HEK293 (cell line): ENCODE results near the gene OR2Z1.
"Not testable (repeated sequence)": the region's sequence is repeated elsewhere in the genome, so short reads cannot be mapped to it uniquely, and the experiment has no call there.

Experiments used
- CTCF ChIA-PET: fragments of 350-600 bp; formaldehyde crosslinking; extraction: SDS; loops from one replicate; lab custom pipeline; 2021; ENCODE audit warnings: antibody characterized with exemption; lab: Yijun Ruan, JAX
- POLR2A ChIA-PET: fragments of 300-600 bp; formaldehyde crosslinking; extraction: SDS; loops from one replicate; lab custom pipeline; 2020; ENCODE audit warnings: antibody characterized with exemption, inconsistent platforms; lab: Yijun Ruan, JAX
- H3K27ac ChIP-seq: fragments of 200-500 bp; sonication (Bioruptor generic); 2 replicates; pipeline ENCODE4 v1.5.1; 2014; ENCODE audit warnings: low read depth, low read length, control low read depth, inconsistent platforms; ENCODE audit errors: extremely low read depth
- H3K36me3 ChIP-seq, 2 experiments: fragments of 200-500 bp in 1 of 2; sonication (Bioruptor generic) in 1 of 2; 1 replicate in 1 of 2; 2 replicates in 1 of 2; pipeline ENCODE4 v1.5.1; 2014 to 2017; ENCODE audit warnings: inconsistent platforms in 2 of 2, low read length in 2 of 2; ENCODE audit not compliant: control insufficient read depth in 2 of 2, insufficient read depth in 1 of 2
- H3K4me1 ChIP-seq: fragments of 200-500 bp; sonication (Bioruptor generic); 2 replicates; pipeline ENCODE4 v1.5.1; 2014; ENCODE audit warnings: mild to moderate bottlenecking, low read length, inconsistent platforms; ENCODE audit not compliant: control insufficient read depth, insufficient read depth
- H3K4me3 ChIP-seq: 2 replicates; pipeline ENCODE4 v1.5.1; 2011; ENCODE audit warnings: low read depth, mild to moderate bottlenecking, control low read depth, low read length, moderate library complexity
- H3K9me3 ChIP-seq: fragments of 200-500 bp; sonication (Bioruptor generic); 2 replicates; pipeline ENCODE4 v1.5.1; 2014; ENCODE audit warnings: low read depth, low read length, inconsistent platforms; ENCODE audit not compliant: control insufficient read depth, insufficient read depth
- EGR2 ChIP-seq: fragments of 450-650 bp; formaldehyde crosslinking; IDR thresholded peaks from 2 replicates; pipeline ENCODE4 v1.5.1; 2016; ENCODE audit warnings: low read depth, missing biosample characterization, missing genetic modification characterization
- ZNF121 ChIP-seq: fragments of 450-650 bp; formaldehyde crosslinking; IDR thresholded peaks from 2 replicates; pipeline ENCODE4 v1.5.1; 2016; ENCODE audit warnings: missing biosample characterization, missing genetic modification characterization
- ZNF140 ChIP-seq: fragments of 450-650 bp; formaldehyde crosslinking; IDR thresholded peaks from 2 replicates; pipeline ENCODE4 v1.5.1; 2016; ENCODE audit warnings: missing biosample characterization, missing genetic modification characterization
- ZNF394 ChIP-seq: fragments of 450-650 bp; formaldehyde crosslinking; IDR thresholded peaks from 2 replicates; pipeline ENCODE4 v1.5.1; 2016; ENCODE audit warnings: missing biosample characterization, missing genetic modification characterization, mild to moderate bottlenecking, moderate library complexity, borderline replicate concordance
- ZNF404 ChIP-seq: fragments of 450-650 bp; formaldehyde crosslinking; IDR thresholded peaks from 2 replicates; pipeline ENCODE4 v1.5.1; 2017; ENCODE audit warnings: missing biosample characterization, missing genetic modification characterization
- ZNF426 ChIP-seq: fragments of 450-650 bp; formaldehyde crosslinking; IDR thresholded peaks from 2 replicates; pipeline ENCODE4 v1.5.1; 2017; ENCODE audit warnings: missing biosample characterization, missing genetic modification characterization, mild to moderate bottlenecking, inconsistent platforms, moderate library complexity
- ZNF555 ChIP-seq: fragments of 450-650 bp; formaldehyde crosslinking; conservative IDR thresholded peaks from 2 replicates; pipeline ENCODE4 v1.5.1; 2017; ENCODE audit warnings: missing biosample characterization, mild to moderate bottlenecking, missing genetic modification characterization, inconsistent platforms
- ZNF623 ChIP-seq: fragments of 450-650 bp; formaldehyde crosslinking; IDR thresholded peaks from 2 replicates; pipeline ENCODE4 v1.5.1; 2016; ENCODE audit warnings: missing biosample characterization, missing genetic modification characterization
- ZNF654 ChIP-seq: fragments of 450-650 bp; formaldehyde crosslinking; IDR thresholded peaks from 2 replicates; pipeline ENCODE4 v1.5.1; 2016; ENCODE audit warnings: low read depth, missing biosample characterization, missing genetic modification characterization
- TF ChIP-seq, protein P1 (sequence below): IDR thresholded peaks from 2 replicates; pipeline ENCODE4 v1.6.1; 2011; ENCODE audit warnings: mild to moderate bottlenecking, low read depth, low read length, borderline replicate concordance
- TF ChIP-seq, protein P2 (sequence below): fragments of 450-650 bp; formaldehyde crosslinking; conservative IDR thresholded peaks from 2 replicates; pipeline ENCODE4 v1.5.1; 2016; ENCODE audit warnings: low read depth, missing biosample characterization, missing genetic modification characterization
- TF ChIP-seq, protein P3 (sequence below): fragments of 450-650 bp; formaldehyde crosslinking; IDR thresholded peaks from 2 replicates; pipeline ENCODE4 v1.5.1; 2016; ENCODE audit warnings: missing biosample characterization, missing genetic modification characterization, low read depth

OR2Z1 gene

DNA sequence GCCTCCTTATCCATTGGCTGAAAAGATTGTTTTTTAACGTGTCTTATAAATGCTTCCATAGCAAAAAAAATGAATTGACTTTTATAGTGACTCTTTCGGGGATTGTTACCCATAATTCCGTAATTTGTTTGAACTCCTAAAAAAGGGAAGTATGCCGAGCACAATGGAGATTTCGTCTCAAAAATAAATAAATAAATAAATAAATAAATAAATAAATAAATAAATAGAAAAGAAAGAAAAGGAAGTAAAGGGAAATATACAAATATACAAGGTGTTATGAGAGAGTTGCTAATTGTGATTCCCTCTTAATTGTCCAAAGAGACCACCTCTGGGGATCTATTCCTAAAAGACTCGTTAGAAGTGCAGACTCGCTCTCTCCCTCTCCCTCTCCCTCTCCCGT, 16.9 kb downstream of the OR2Z1 start:
- H3K36me3 ChIP-seq: no peaks in the 10 kb centered on the region
- H3K4me1 ChIP-seq: no peaks in the 10 kb centered on the region
- no peaks in the 10 kb centered on the region for H3K9me3 ChIP-seq
- TF ChIP-seq ZNF555 (tag by site-specific recombination) (peak; percentile 35), ZNF426 (peak; percentile 39), ZNF140 (tag by site-specific recombination) (0 out of 2 replicates have a peak, but pooled peaks have one; percentile 9), ZNF394 (peak; percentile 56; the same call in 1 of the 2 replicates), EGR2 (no peak), ZNF654 (tag by site-specific recombination) (0 out of 2 replicates have a peak, but pooled peaks have one; percentile 14), ZNF404 (0 out of 2 replicates have a peak, but pooled peaks have one; percentile 22), ZNF623 (tag by site-specific recombination) (peak; percentile 31; the same call in 1 of the 2 replicates), ZNF121 (no peak)
- TF ChIP-seq, protein P1, sequence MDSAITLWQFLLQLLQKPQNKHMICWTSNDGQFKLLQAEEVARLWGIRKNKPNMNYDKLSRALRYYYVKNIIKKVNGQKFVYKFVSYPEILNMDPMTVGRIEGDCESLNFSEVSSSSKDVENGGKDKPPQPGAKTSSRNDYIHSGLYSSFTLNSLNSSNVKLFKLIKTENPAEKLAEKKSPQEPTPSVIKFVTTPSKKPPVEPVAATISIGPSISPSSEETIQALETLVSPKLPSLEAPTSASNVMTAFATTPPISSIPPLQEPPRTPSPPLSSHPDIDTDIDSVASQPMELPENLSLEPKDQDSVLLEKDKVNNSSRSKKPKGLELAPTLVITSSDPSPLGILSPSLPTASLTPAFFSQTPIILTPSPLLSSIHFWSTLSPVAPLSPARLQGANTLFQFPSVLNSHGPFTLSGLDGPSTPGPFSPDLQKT: no peak
- TF ChIP-seq, protein P2, sequence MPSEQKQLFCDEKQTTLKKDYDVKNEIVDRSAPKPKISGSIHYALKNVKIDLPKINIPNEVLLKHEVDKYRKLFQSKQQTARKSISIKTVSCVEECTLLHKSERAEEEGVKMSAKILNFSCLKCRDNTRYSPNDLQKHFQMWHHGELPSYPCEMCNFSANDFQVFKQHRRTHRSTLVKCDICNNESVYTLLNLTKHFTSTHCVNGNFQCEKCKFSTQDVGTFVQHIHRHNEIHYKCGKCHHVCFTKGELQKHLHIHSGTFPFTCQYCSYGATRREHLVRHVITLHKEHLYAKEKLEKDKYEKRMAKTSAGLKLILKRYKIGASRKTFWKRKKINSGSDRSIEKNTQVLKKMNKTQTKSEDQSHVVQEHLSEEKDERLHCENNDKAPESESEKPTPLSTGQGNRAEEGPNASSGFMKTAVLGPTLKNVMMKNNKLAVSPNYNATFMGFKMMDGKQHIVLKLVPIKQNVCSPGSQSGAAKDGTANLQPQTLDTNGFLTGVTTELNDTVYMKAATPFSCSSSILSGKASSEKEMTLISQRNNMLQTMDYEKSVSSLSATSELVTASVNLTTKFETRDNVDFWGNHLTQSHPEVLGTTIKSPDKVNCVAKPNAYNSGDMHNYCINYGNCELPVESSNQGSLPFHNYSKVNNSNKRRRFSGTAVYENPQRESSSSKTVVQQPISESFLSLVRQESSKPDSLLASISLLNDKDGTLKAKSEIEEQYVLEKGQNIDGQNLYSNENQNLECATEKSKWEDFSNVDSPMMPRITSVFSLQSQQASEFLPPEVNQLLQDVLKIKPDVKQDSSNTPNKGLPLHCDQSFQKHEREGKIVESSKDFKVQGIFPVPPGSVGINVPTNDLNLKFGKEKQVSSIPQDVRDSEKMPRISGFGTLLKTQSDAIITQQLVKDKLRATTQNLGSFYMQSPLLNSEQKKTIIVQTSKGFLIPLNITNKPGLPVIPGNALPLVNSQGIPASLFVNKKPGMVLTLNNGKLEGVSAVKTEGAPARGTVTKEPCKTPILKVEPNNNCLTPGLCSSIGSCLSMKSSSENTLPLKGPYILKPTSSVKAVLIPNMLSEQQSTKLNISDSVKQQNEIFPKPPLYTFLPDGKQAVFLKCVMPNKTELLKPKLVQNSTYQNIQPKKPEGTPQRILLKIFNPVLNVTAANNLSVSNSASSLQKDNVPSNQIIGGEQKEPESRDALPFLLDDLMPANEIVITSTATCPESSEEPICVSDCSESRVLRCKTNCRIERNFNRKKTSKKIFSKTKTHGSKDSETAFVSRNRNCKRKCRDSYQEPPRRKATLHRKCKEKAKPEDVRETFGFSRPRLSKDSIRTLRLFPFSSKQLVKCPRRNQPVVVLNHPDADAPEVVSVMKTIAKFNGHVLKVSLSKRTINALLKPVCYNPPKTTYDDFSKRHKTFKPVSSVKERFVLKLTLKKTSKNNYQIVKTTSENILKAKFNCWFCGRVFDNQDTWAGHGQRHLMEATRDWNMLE: peak; percentile 56; the same call in 1 of the 2 replicates
- TF ChIP-seq, protein P3, sequence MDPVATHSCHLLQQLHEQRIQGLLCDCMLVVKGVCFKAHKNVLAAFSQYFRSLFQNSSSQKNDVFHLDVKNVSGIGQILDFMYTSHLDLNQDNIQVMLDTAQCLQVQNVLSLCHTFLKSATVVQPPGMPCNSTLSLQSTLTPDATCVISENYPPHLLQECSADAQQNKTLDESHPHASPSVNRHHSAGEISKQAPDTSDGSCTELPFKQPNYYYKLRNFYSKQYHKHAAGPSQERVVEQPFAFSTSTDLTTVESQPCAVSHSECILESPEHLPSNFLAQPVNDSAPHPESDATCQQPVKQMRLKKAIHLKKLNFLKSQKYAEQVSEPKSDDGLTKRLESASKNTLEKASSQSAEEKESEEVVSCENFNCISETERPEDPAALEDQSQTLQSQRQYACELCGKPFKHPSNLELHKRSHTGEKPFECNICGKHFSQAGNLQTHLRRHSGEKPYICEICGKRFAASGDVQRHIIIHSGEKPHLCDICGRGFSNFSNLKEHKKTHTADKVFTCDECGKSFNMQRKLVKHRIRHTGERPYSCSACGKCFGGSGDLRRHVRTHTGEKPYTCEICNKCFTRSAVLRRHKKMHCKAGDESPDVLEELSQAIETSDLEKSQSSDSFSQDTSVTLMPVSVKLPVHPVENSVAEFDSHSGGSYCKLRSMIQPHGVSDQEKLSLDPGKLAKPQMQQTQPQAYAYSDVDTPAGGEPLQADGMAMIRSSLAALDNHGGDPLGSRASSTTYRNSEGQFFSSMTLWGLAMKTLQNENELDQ (tag by site-specific recombination): no peak
- no peak overlapping the region for H3K27ac ChIP-seq
- no peak overlapping the region for H3K4me3 ChIP-seq
- ChIA-PET CTCF (no interaction called here), POLR2A (no interaction called here)

DNA sequence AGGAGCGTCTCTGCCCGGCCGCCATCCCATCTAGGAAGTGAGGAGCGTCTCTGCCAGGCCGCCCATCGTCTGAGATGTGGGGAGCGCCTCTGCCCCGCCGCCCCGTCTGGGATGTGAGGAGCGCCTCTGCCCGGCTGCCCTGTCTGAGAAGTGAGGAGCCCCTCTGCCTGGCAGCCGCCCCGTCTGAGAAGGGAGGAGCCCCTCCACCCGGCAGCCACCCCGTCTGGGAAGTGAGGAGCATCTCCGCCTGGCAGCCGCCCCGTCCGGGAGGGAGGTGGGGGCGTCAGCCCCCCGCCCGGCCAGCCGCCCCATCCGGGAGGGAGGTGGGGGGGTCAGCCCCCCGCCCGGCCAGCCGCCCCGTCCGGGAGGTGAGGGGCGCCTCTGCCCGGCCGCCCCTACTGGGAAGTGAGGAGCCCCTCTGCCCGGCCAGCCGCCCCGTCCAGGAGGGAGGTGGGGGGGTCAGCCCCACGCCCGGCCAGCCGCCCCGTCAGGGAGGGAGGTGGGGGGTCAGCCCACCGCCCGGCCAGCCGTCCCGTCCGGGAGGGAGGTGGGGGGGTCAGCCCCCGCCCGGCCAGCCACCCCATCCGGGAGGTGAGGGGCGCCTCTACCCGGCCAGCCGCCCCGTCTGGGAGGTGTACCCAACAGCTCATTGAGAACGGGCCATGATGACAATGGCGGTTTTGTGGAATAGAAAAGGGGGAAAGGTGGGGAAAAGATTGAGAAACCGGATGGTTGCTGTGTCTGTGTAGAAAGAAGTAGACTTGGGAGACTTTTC, 18.0 kb downstream of the OR2Z1 start:
- POLR2A ChIA-PET, CTCF ChIA-PET, H3K9me3 ChIP-seq, H3K27ac ChIP-seq, H3K36me3 ChIP-seq, H3K4me3 ChIP-seq, H3K4me1 ChIP-seq: not testable (repeated sequence)

DNA sequence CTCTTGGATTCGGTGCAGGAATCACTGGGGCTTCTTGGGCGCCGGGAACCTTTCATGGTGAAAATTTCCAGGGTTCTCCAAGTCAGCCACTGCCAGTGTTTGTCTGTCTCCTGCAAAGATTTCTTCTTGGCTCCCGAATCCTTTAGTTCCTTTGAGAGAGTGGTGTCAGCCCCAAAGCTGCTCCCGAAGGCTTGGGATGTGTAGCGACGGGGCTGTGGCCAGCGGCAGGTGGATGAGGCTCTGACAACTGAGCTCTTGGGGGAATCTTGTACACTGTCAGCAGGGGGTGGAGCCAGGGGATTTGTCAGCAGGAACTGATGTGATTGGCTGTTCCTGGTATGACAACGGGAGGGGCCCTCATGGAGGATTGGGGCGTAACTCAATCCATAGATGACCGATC, 45.8 kb downstream of the OR2Z1 start:
- POLR2A ChIA-PET, H3K9me3 ChIP-seq, H3K36me3 ChIP-seq, H3K27ac ChIP-seq, CTCF ChIA-PET, H3K4me3 ChIP-seq, H3K4me1 ChIP-seq: not testable (repeated sequence)

DNA sequence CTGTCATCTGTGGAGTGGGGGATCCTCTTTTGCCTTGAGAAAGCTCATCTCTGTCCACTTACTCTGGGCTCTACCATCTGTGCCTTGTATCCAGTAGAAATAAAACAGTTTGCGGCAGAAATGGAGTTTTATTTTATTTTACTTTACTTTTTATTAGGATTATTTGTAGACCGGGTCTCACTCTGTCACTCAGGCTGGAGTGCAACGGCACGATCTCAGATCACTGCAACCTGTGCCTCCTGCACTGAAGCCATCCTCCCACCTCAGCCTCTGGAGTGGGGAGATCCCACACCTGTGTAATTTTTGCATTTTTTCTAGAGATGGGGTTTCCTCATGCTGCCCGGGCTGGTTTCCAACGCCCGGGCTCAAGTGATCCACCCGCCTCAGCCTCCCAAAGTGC, 47.8 kb downstream of the OR2Z1 start:
- POLR2A ChIA-PET, H3K27ac ChIP-seq, H3K4me3 ChIP-seq, H3K9me3 ChIP-seq, H3K4me1 ChIP-seq, CTCF ChIA-PET, H3K36me3 ChIP-seq: not testable (repeated sequence)

DNA sequence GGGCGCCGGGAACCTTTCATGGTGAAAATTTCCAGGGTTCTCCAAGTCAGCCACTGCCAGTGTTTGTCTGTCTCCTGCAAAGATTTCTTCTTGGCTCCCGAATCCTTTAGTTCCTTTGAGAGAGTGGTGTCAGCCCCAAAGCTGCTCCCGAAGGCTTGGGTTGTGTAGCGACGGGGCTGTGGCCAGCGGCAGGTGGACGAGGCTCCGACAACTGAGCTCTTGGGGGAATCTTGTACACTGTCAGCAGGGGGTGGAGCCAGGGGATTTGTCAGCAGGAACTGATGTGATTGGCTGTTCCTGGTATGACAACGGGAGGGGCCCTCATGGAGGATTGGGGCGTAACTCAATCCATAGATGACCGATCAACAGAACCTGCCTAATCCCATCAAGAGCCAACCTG, 52.2 kb downstream of the OR2Z1 start:
- H3K36me3 ChIP-seq, H3K4me3 ChIP-seq, H3K9me3 ChIP-seq, H3K4me1 ChIP-seq, POLR2A ChIA-PET, CTCF ChIA-PET, H3K27ac ChIP-seq: not testable (repeated sequence)
